Adrenal gland (tissue), 12 donors: ENCODE measurements around the gene MBP. TPM values are rescaled to one million over a fixed set of nuclear protein-coding genes. Genes with fewer than 3 reads are reported as not detected.

Experiments used
- DNase-seq, 7 donors: peaks; one replicate each; pipeline ENCODE4 v3.0.0-alpha.2; 2019 to 2020
- H3K27ac ChIP-seq, 5 donors: fragments of 200-600 bp; sonication (generic) in 4 of 5; 1 replicate in 3 of 5; 2 replicates in 2 of 5; pipeline versions ENCODE4 v1.5.1 to v1.8.0; 2016 to 2020; ENCODE audit warnings: mild to moderate bottlenecking in 1 of 5
- H3K27me3 ChIP-seq: fragments of 200-600 bp; 2 replicates; pipeline ENCODE4 v1.8.0; 2021
- H3K36me3 ChIP-seq, 2 donors: fragments of 200-600 bp; replicated peaks in 1 of 2; 1 replicate in 1 of 2; 2 replicates in 1 of 2; pipeline versions ENCODE4 v1.5.1 to v1.8.0; 2018 to 2022
- H3K4me1 ChIP-seq, 2 donors: fragments of 200-600 bp; replicated peaks in 1 of 2; 1 replicate in 1 of 2; 2 replicates in 1 of 2; pipeline versions ENCODE4 v1.5.1 to v1.8.0; 2018 to 2021
- H3K4me3 ChIP-seq, 4 donors: fragments of 200-600 bp; sonication (generic) in 3 of 4; one replicate each; pipeline ENCODE4 v1.5.1; 2016 to 2018
- H3K9me3 ChIP-seq, 3 donors: fragments of 200-600 bp; sonication (generic) in 1 of 3; replicated peaks in 1 of 3; 1 replicate in 2 of 3; 2 replicates in 1 of 3; pipeline versions ENCODE4 v1.5.1 to v1.8.0; 2016 to 2021
- CTCF ChIP-seq, 6 experiments: fragments of 450-650 bp in 4 of 6; fragments of 200-600 bp in 2 of 6; sonication (generic) in 1 of 6; IDR thresholded peaks; 1 replicate in 5 of 6; 2 replicates in 1 of 6; pipeline versions ENCODE4 v1.5.1 to v1.8.0; 2016 to 2021; ENCODE audit warnings: antibody characterized with exemption in 6 of 6, mild to moderate bottlenecking in 2 of 6, moderate library complexity in 1 of 6
- POLR2A ChIP-seq, 2 donors: fragments of 450-650 bp; IDR thresholded peaks; one replicate each; pipeline ENCODE4 v1.6.1; 2017; ENCODE audit warnings: antibody characterized with exemption in 2 of 2, mild to moderate bottlenecking in 2 of 2, moderate library complexity in 1 of 2
- WGBS, 4 donors: extraction: QIAGEN DNeasy Blood & Tissue Kit in 2 of 4; methylation state at CpG; one replicate each; pipeline versions ENCODE4 v1.1.5 to v1.1.7; 2013 to 2017; 5-methylcytosine and 5-hydroxymethylcytosine counted together
- intact Hi-C, 2 donors: fragments of 100-400 bp; cut with DNase I; formaldehyde crosslinking; loops; one replicate each; pipeline versions ENCODE4 v1.14.1 to v1.15.0; 2022 to 2023
- polyA plus RNA-seq, 3 donors: library from polyadenylated mRNA; stranded (reverse); fragments of 200-250 nt in 2 of 3; fragments of 350-450 nt in 1 of 3; fragmentation: Illumina TruSeq in 1 of 3; extraction: RNeasy Lipid Tissue Mini Kit (QIAGEN cat#74804) in 1 of 3; gene quantifications; one replicate each; pipeline ENCODE4 v1.2.3, GENCODE V29; 2013 to 2014
- total RNA-seq, 9 donors: library from RNA; depleted of rRNA in 4 of 9; stranded (reverse); fragments of >200 nt in 4 of 9; fragments of 120-200 nt in 1 of 9; fragmentation: NEBNext Ultra II Directional in 1 of 9; extraction: Animal tissue kit (Norgen Biotek cat#: 25700) in 1 of 9; gene quantifications; one replicate each; pipeline versions ENCODE4 v1.1.0 to v1.2.4, GENCODE V29; 2013 to 2023
- donor health status: healthy with polysubstance abuse.
- donor health status: Bipolar disorder and iron deficiency.
- donor health status: DM: yes; HTN: yes; CAD: no.
- donor health status: DM: no; HTN: no; CAD: no.
- donor health status: DM: no; HTN: no; CAD: no.
- donor health status: DM: yes; HTN: yes; CAD: no.

The MBP gene
- total and polyA plus RNA-seq, 12 donors: 1.8 to 23.7 (median 13.7) TPM

DNA sequence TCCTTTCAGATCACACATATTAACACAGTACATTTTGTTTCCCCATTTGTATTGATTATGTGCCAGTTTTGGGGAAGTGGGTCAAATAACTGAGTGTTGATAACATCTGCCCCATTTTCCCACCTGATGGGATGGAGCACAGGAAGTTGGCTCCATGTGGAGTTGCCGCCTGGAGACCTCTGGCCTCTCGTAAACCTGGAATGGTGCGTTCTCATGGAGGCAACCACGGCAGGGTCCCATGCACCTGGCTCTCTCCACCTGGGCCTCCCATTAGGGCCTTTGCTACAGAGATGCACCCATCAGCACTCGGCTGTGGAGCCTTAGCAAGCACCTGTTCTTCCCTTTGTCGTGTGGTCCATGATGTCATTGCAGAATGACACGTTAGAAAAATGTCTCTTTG lies 130.6 kb downstream of the MBP start:
- Histone ChIP-seq H3K27ac (no peak overlapping the region), H3K4me1 (peaks cover 0 to 5% of the 10 kb centered on the region in 2 donors), H3K36me3 (no peaks in the 10 kb centered on the region), H3K4me3 (no peak overlapping the region), H3K27me3 (no peaks in the 10 kb centered on the region), H3K9me3 (no peaks in the 10 kb centered on the region)
- intact Hi-C loops: loop anchor here in 1 of 2 donors (10.0 kb wide), 1 partner anchor 203 kb away; no protein-coding TSS in a partner anchor
- no peak for DNase-seq
- WGBS, 4 donors: 86 to 88% (median 87%) methylated on average over 7 of the region's 7 CpGs
- no peak for TF ChIP-seq CTCF (IDR thresholded peaks at IDR 0.05)
- no peak for TF ChIP-seq POLR2A (IDR thresholded peaks at IDR 0.05)

DNA sequence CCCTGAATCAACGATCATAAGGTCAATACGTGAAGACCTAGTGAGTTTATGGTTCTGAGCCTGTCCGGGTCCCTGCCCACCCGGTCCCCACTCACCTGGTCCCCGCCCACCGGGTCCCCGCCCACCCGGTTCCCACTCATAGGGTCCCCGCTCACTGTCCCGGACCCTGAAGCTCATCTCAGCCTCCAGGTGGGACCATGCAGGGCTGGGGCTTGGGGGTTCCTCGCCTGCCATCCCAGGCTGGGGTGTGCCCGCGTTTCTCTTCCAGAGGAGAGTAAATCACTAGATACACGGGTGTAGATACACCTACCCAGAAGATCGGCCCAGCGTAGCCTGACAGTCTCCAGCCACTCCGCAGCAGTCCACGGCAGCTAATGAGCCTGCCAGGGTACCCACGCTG lies 131.5 kb downstream of the MBP start:
- Histone ChIP-seq H3K4me3 (no peak overlapping the region), H3K27ac (no peak overlapping the region), H3K36me3 (no peaks in the 10 kb centered on the region), H3K27me3 (no peaks in the 10 kb centered on the region), H3K9me3 (no peaks in the 10 kb centered on the region), H3K4me1 (peaks cover 0 to 5% of the 10 kb centered on the region in 2 donors)
- TF ChIP-seq POLR2A (IDR thresholded peaks at IDR 0.05): no peak
- no peak for TF ChIP-seq CTCF (IDR thresholded peaks at IDR 0.05)
- intact Hi-C loops: loop anchor here in 1 of 2 donors (10.0 kb wide), 1 partner anchor 204 kb away; no protein-coding TSS in a partner anchor
- WGBS, 4 donors: 72 to 79% (median 76%) methylated on average over 14 to 19 of the region's 19 CpGs
- DNase-seq: no peak

DNA sequence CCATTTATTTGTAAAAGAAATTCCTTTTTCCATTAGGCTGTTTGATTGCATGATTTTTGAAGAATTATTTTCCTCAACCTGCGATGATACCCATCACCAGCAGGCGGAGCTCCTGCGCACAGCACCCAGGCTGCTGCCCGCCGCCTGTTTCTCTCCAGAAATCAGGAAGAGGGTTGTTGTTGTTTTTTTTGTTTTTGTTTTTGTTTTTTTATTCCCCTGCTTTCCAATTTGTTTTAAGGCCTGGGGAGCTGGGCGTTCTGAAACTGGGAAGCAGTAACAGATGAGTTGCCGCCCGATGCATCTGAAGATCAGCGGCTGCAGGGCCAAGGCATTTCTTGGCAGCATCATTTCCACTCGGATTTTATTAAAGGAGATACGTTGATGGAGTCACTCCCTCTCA lies 132.1 kb downstream of the MBP start:
- Histone ChIP-seq H3K4me1 (peaks cover 0 to 5% of the 10 kb centered on the region in 2 donors), H3K9me3 (no peaks in the 10 kb centered on the region), H3K4me3 (no peak overlapping the region), H3K36me3 (no peaks in the 10 kb centered on the region), H3K27me3 (no peaks in the 10 kb centered on the region), H3K27ac (no peak overlapping the region)
- DNase-seq: peak in 6 of 7 donors; percentile 41 to 76 (median 54)
- TF ChIP-seq CTCF (IDR thresholded peaks at IDR 0.05): peak; percentile 84 to 98 (median 96)
- no peak for TF ChIP-seq POLR2A (IDR thresholded peaks at IDR 0.05)
- intact Hi-C loops: loop anchor here in 1 of 2 donors (10.0 kb wide), 1 partner anchor 204 kb away; no protein-coding TSS in a partner anchor
- 14 to 21% (median 17%) methylated on average over 11 of the region's 11 CpGs for WGBS, 4 donors

GRCh38 chr18:76999077-76999476 lies 133.5 kb downstream of the MBP start:
- H3K27ac ChIP-seq: no peak overlapping the region
- intact Hi-C loops: loop anchor here in 1 of 2 donors (5.0 kb wide), 1 partner anchor 213 kb away; no protein-coding TSS in a partner anchor
- DNase-seq: no peak
- no peaks in the 10 kb centered on the region for H3K9me3 ChIP-seq
- no peaks in the 10 kb centered on the region for H3K4me1 ChIP-seq
- no peaks in the 10 kb centered on the region for H3K36me3 ChIP-seq
- H3K27me3 ChIP-seq: no peaks in the 10 kb centered on the region
- H3K4me3 ChIP-seq: no peak overlapping the region
- TF ChIP-seq CTCF (IDR thresholded peaks at IDR 0.05) (no peak), POLR2A (IDR thresholded peaks at IDR 0.05) (no peak)
- WGBS, 4 donors: 83 to 88% (median 85%) methylated on average over 13 of the region's 13 CpGs
